Measurements from ENCODE around the gene FKBP5. TPM values are rescaled to one million over a fixed set of nuclear protein-coding genes. Genes with fewer than 3 reads are reported as not detected.

The FKBP5 gene
- total RNA-seq, 1 donor from 2014 or later, result 246 TPM

- peak overlapping the region; percentile 12 for H3K4me3 ChIP-seq
- DNase-seq (ENCODE audit: extremely low spot score in 2 of 2), result peak in 1 of 2 donors; percentile 87
- no peaks in the 10 kb centered on the region for H3K27me3 ChIP-seq
- peaks cover 58% of the 10 kb centered on the region for H3K4me1 ChIP-seq
- H3K9me3 ChIP-seq, result no peaks in the 10 kb centered on the region
- intact Hi-C loops (cut with DNase I), result no loop called here
- no peak for TF ChIP-seq POLR2A (IDR thresholded peaks at IDR 0.05)
- TF ChIP-seq POLR2AphosphoS5 (IDR thresholded peaks at IDR 0.05; ENCODE audit: insufficient read depth in 1 of 2, low read depth in 1 of 2), result peak in 1 of 2 donors; percentile 17
- TF ChIP-seq, protein P1, sequence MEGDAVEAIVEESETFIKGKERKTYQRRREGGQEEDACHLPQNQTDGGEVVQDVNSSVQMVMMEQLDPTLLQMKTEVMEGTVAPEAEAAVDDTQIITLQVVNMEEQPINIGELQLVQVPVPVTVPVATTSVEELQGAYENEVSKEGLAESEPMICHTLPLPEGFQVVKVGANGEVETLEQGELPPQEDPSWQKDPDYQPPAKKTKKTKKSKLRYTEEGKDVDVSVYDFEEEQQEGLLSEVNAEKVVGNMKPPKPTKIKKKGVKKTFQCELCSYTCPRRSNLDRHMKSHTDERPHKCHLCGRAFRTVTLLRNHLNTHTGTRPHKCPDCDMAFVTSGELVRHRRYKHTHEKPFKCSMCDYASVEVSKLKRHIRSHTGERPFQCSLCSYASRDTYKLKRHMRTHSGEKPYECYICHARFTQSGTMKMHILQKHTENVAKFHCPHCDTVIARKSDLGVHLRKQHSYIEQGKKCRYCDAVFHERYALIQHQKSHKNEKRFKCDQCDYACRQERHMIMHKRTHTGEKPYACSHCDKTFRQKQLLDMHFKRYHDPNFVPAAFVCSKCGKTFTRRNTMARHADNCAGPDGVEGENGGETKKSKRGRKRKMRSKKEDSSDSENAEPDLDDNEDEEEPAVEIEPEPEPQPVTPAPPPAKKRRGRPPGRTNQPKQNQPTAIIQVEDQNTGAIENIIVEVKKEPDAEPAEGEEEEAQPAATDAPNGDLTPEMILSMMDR (IDR thresholded peaks at IDR 0.05), result no peak
- peak overlapping the region; percentile 74 for H3K27ac ChIP-seq
- no peaks in the 10 kb centered on the region for H3K36me3 ChIP-seq
Observed at GRCh38 chr6:35719830-35720733, 31.4 kb upstream of the FKBP5 start.

- intact Hi-C loops (cut with DNase I), result no loop called here
- Histone ChIP-seq H3K9me3 (no peaks in the 10 kb centered on the region), H3K4me3 (peak overlapping the region in 1 of 2 donors; percentile 12), H3K27ac (peak overlapping the region; percentile 74), H3K36me3 (no peaks in the 10 kb centered on the region), H3K27me3 (no peaks in the 10 kb centered on the region), H3K4me1 (peaks cover 51% of the 10 kb centered on the region)
- DNase-seq (ENCODE audit: extremely low spot score in 2 of 2), result peak in 1 of 2 donors; percentile 87
- no peak for TF ChIP-seq POLR2A (IDR thresholded peaks at IDR 0.05)
- no peak for TF ChIP-seq POLR2AphosphoS5 (IDR thresholded peaks at IDR 0.05; ENCODE audit: insufficient read depth in 1 of 2, low read depth in 1 of 2)
- TF ChIP-seq, protein P1 (IDR thresholded peaks at IDR 0.05), result no peak
Observed at GRCh38 chr6:35719404-35719829, 30.7 kb upstream of the FKBP5 start.

- peak overlapping the region; percentile 74 for H3K27ac ChIP-seq
- DNase-seq (ENCODE audit: extremely low spot score in 2 of 2), result peak in 1 of 2 donors; percentile 87
- peaks cover 47% of the 10 kb centered on the region for H3K4me1 ChIP-seq
- H3K4me3 ChIP-seq, result no peak overlapping the region
- intact Hi-C loops (cut with DNase I), result no loop called here
- no peaks in the 10 kb centered on the region for H3K36me3 ChIP-seq
- no peaks in the 10 kb centered on the region for H3K27me3 ChIP-seq
- no peaks in the 10 kb centered on the region for H3K9me3 ChIP-seq
- no peak for TF ChIP-seq POLR2AphosphoS5 (IDR thresholded peaks at IDR 0.05; ENCODE audit: insufficient read depth in 1 of 2, low read depth in 1 of 2)
- TF ChIP-seq, protein P1 (IDR thresholded peaks at IDR 0.05), result no peak
- TF ChIP-seq POLR2A (IDR thresholded peaks at IDR 0.05), result no peak
Observed at GRCh38 chr6:35718911-35719381, 30.2 kb upstream of the FKBP5 start.

GRCh38 chr6:35718375-35718736, 29.6 kb upstream of the FKBP5 start:
- Histone ChIP-seq H3K4me3 (no peak overlapping the region), H3K4me1 (peaks cover 42% of the 10 kb centered on the region), H3K9me3 (no peaks in the 10 kb centered on the region), H3K27me3 (no peaks in the 10 kb centered on the region), H3K36me3 (no peaks in the 10 kb centered on the region), H3K27ac (peak overlapping the region; percentile 74)
- TF ChIP-seq, protein P1 (IDR thresholded peaks at IDR 0.05), result no peak
- TF ChIP-seq POLR2AphosphoS5 (IDR thresholded peaks at IDR 0.05; ENCODE audit: insufficient read depth in 1 of 2, low read depth in 1 of 2) (no peak), POLR2A (IDR thresholded peaks at IDR 0.05) (no peak)
- no peak for DNase-seq (ENCODE audit: extremely low spot score in 2 of 2)
- intact Hi-C loops (cut with DNase I), result no loop called here
